GM23338 (cell line): ENCODE measurements around the gene FBXO45. TPM values are rescaled to one million over a fixed set of nuclear protein-coding genes. Genes with fewer than 3 reads are reported as not detected.

Experiments used
- ATAC-seq: fragments of 200-7000 bp; cut with Tn5 transposase; 3 replicates; pipeline ENCODE4 v1.9.1; 2020
- DNase-seq: peaks from one replicate; pipeline ENCODE4 v3.0.0-alpha.2; 2015; ENCODE audit warnings: low spot score
- H2AFZ ChIP-seq: fragments of 200-600 bp; sonication (generic); 2 replicates; pipeline ENCODE4 v1.8.0; 2016; ENCODE audit warnings: antibody characterized with exemption, mild to moderate bottlenecking, moderate library complexity
- H3F3A ChIP-seq: fragments of 200-600 bp; sonication (generic); replicated peaks from 2 replicates; pipeline ENCODE4 v1.8.0; 2017; ENCODE audit warnings: antibody characterized with exemption, mixed run types, low read depth
- H3K27ac ChIP-seq: fragments of 200-600 bp; sonication (generic); 2 replicates; pipeline ENCODE4 v1.6.1; 2016; ENCODE audit warnings: low read depth
- H3K27me3 ChIP-seq: fragments of 200-600 bp; sonication (generic); 2 replicates; pipeline ENCODE4 v1.8.0; 2016; ENCODE audit warnings: mild to moderate bottlenecking, mixed run types, moderate library complexity; ENCODE audit not compliant: insufficient read depth
- H3K36me3 ChIP-seq: fragments of 200-600 bp; sonication (generic); 2 replicates; pipeline ENCODE4 v1.8.0; 2016; ENCODE audit warnings: mild to moderate bottlenecking; ENCODE audit not compliant: insufficient read depth
- H3K4me1 ChIP-seq: fragments of 200-600 bp; sonication (generic); 2 replicates; pipeline ENCODE4 v1.8.0; 2016; ENCODE audit warnings: mild to moderate bottlenecking, moderate library complexity; ENCODE audit not compliant: insufficient read depth
- H3K4me2 ChIP-seq: fragments of 200-600 bp; sonication (generic); 2 replicates; pipeline ENCODE4 v1.7.1; 2017; ENCODE audit warnings: mixed run types
- H3K4me3 ChIP-seq: fragments of 200-600 bp; sonication (generic); 2 replicates; pipeline ENCODE4 v1.6.1; 2016; ENCODE audit warnings: mixed run types
- H3K79me2 ChIP-seq: fragments of 200-600 bp; sonication (generic); replicated peaks from 2 replicates; pipeline ENCODE4 v1.8.0; 2017; ENCODE audit warnings: mild to moderate bottlenecking; ENCODE audit not compliant: insufficient read depth
- H3K9me2 ChIP-seq: fragments of 200-600 bp; sonication (generic); 2 replicates; pipeline ENCODE4 v1.8.0; 2017; ENCODE audit not compliant: insufficient read depth
- H4K20me1 ChIP-seq: fragments of 200-600 bp; sonication (generic); replicated peaks from 2 replicates; pipeline ENCODE4 v1.8.0; 2017; ENCODE audit warnings: mild to moderate bottlenecking; ENCODE audit not compliant: insufficient read depth
- H3K27ac Mint-ChIP-seq: 2 replicates; pipeline ENCODE4 v1.8.0; 2020; ENCODE audit warnings: inconsistent platforms, mild to moderate bottlenecking, moderate library complexity, mixed read lengths
- H3K27me3 Mint-ChIP-seq: 3 replicates; pipeline ENCODE4 v1.8.0; 2022; ENCODE audit warnings: low read depth, mild to moderate bottlenecking, moderate library complexity, mixed read lengths, inconsistent platforms; ENCODE audit not compliant: insufficient read depth, poor library complexity
- H3K36me3 Mint-ChIP-seq: 3 replicates; pipeline ENCODE4 v1.8.0; 2021; ENCODE audit warnings: low read depth, mild to moderate bottlenecking, inconsistent platforms, moderate library complexity, mixed read lengths
- H3K4me1 Mint-ChIP-seq: 3 replicates; pipeline ENCODE4 v1.8.0; 2020; ENCODE audit warnings: mild to moderate bottlenecking, inconsistent platforms, mixed read lengths
- H3K4me3 Mint-ChIP-seq: 3 replicates; pipeline ENCODE4 v1.8.0; 2021; ENCODE audit warnings: moderate library complexity, mild to moderate bottlenecking, inconsistent platforms, mixed read lengths
- H3K9me3 Mint-ChIP-seq: 3 replicates; pipeline ENCODE4 v1.8.0; 2020; ENCODE audit warnings: moderate library complexity, mild to moderate bottlenecking, inconsistent platforms, mixed read lengths
- CREB1 ChIP-seq: fragments of 250-450 bp; sonication (Bioruptor Pico); IDR thresholded peaks from 2 replicates; pipeline ENCODE4 v1.5.0; 2020; ENCODE audit warnings: low read depth, mild to moderate bottlenecking, moderate library complexity
- CTCF ChIP-seq, 2 experiments: fragments of 200-600 bp in 1 of 2; sonication (generic) in 1 of 2; conservative IDR thresholded peaks; 2 replicates each; pipeline versions ENCODE4 v1.5.1 to v1.6.1; 2016 to 2017; ENCODE audit warnings: antibody characterized with exemption in 2 of 2, low read depth in 2 of 2, mild to moderate bottlenecking in 2 of 2, moderate library complexity in 1 of 2
- ETS1 ChIP-seq: IDR thresholded peaks from 2 replicates; pipeline ENCODE4 v1.6.1; 2016; ENCODE audit warnings: antibody characterized with exemption
- EZH2phosphoT487 ChIP-seq: fragments of 200-600 bp; sonication (generic); IDR thresholded peaks from one replicate; pipeline ENCODE4 v1.8.1; 2018; ENCODE audit warnings: antibody characterized with exemption; ENCODE audit not compliant: unreplicated experiment
- JUNB ChIP-seq: IDR thresholded peaks from one replicate; pipeline ENCODE4 v1.6.1; 2016; ENCODE audit warnings: antibody characterized with exemption; ENCODE audit not compliant: unreplicated experiment
- NANOG ChIP-seq: IDR thresholded peaks from 2 replicates; pipeline ENCODE4 v1.6.1; 2016; ENCODE audit warnings: antibody characterized with exemption, borderline replicate concordance
- POLR2AphosphoS5 ChIP-seq: IDR thresholded peaks from 2 replicates; pipeline ENCODE4 v1.6.1; 2016; ENCODE audit warnings: antibody characterized with exemption, low read depth
- REST ChIP-seq: IDR thresholded peaks from one replicate; pipeline ENCODE4 v1.6.1; 2018; ENCODE audit warnings: antibody characterized with exemption; ENCODE audit not compliant: unreplicated experiment
- STAT1 ChIP-seq: IDR thresholded peaks from one replicate; pipeline ENCODE4 v1.6.1; 2016; ENCODE audit warnings: antibody characterized with exemption; ENCODE audit not compliant: unreplicated experiment
- ZNF114 ChIP-seq: fragments of 250-450 bp; sonication (Bioruptor Pico); IDR thresholded peaks from 2 replicates; pipeline ENCODE4 v1.5.0; 2020; ENCODE audit warnings: mild to moderate bottlenecking, moderate library complexity
- ZNF331 ChIP-seq: fragments of 250-450 bp; sonication (Bioruptor Pico); IDR thresholded peaks from 2 replicates; pipeline ENCODE4 v1.5.0; 2020; ENCODE audit warnings: low read depth, mild to moderate bottlenecking, moderate library complexity
- ZNF462 ChIP-seq: fragments of 250-450 bp; sonication (Bioruptor Pico); IDR thresholded peaks from 2 replicates; pipeline ENCODE4 v1.5.0; 2020; ENCODE audit warnings: mild to moderate bottlenecking, moderate library complexity
- polyA plus RNA-seq: library from polyadenylated mRNA; unstranded; fragments of >200 nt; fragmentation: Nextera tagmentation; extraction: Ambion mirVana; gene quantifications from 2 replicates; pipeline ENCODE4 v1.2.1, GENCODE V29; 2016
- total RNA-seq: library from RNA; depleted of rRNA; stranded (reverse); fragments of >200 nt; shearing (Covaris generic); gene quantifications from 2 replicates; pipeline ENCODE4 v1.2.3, GENCODE V29; 2014

The FBXO45 gene
- total and polyA plus RNA-seq, 2 experiments from 2014 or later: 10.3 to 23.7 TPM

GRCh38 chr3:196608693-196609092, 40.2 kb downstream of the FBXO45 start:
- H3K9me3 Mint-ChIP-seq: no peaks in the 10 kb centered on the region
- no peak overlapping the region for H3K27ac Mint-ChIP-seq
- H3K27me3 Mint-ChIP-seq: peaks cover 11% of the 10 kb centered on the region
- no peak overlapping the region for H3K4me3 Mint-ChIP-seq
- H3K27me3 ChIP-seq: no peaks in the 10 kb centered on the region
- no peaks in the 10 kb centered on the region for H3K79me2 ChIP-seq
- no peaks in the 10 kb centered on the region for H3K36me3 ChIP-seq
- ATAC-seq (no peak), DNase-seq (no peak)
- no peaks in the 10 kb centered on the region for H4K20me1 ChIP-seq
- no peaks in the 10 kb centered on the region for H3F3A ChIP-seq
- TF ChIP-seq REST (no peak), JUNB (no peak), ZNF462 (CRISPR knock-in tag) (no peak), EZH2phosphoT487 (no peak), CTCF (conservative IDR thresholded peaks at IDR 0.05; ENCODE audit: low read depth in 2 of 2) (no peak), POLR2AphosphoS5 (no peak), ETS1 (no peak), ZNF331 (CRISPR knock-in tag) (no peak), STAT1 (no peak), ZNF114 (CRISPR knock-in tag) (no peak), NANOG (no peak), CREB1 (no peak)
- H3K4me1 ChIP-seq: peaks cover 3% of the 10 kb centered on the region; the same call in 1 of the 2 replicates
- H3K4me1 Mint-ChIP-seq: peaks cover 16% of the 10 kb centered on the region
- H3K36me3 Mint-ChIP-seq: no peaks in the 10 kb centered on the region
- no peak overlapping the region for H3K27ac ChIP-seq
- no peak overlapping the region for H2AFZ ChIP-seq
- no peak overlapping the region for H3K4me3 ChIP-seq
- H3K4me2 ChIP-seq: no peak overlapping the region
- H3K9me2 ChIP-seq: no peaks in the 10 kb centered on the region
